Endodermal cell (in vitro differentiated cells): ENCODE results near the gene ZNF544. TPM values are rescaled to one million over a fixed set of nuclear protein-coding genes. Genes with fewer than 3 reads are reported as not detected.

Experiments used
- DNase-seq: peaks from one replicate; pipeline ENCODE4 v3.0.0-alpha.2; 2017
- H3K27ac ChIP-seq: 2 replicates; pipeline ENCODE4 v1.5.1; 2013; ENCODE audit warnings: mild to moderate bottlenecking, low read depth, low read length, moderate library complexity
- H3K27me3 ChIP-seq: 2 replicates; pipeline ENCODE4 v1.6.1; 2013; ENCODE audit warnings: mild to moderate bottlenecking, low read length, moderate library complexity; ENCODE audit not compliant: insufficient read depth, control insufficient read depth, poor library complexity, severe bottlenecking
- H3K36me3 ChIP-seq: 2 replicates; pipeline ENCODE4 v1.7.0; 2013; ENCODE audit warnings: mild to moderate bottlenecking, low read length, moderate library complexity; ENCODE audit not compliant: control insufficient read depth, insufficient read depth
- H3K4me1 ChIP-seq: one replicate; pipeline ENCODE4 v1.7.0; 2013; ENCODE audit warnings: low read length; ENCODE audit not compliant: control insufficient read depth, insufficient read depth
- H3K4me3 ChIP-seq: 2 replicates; pipeline ENCODE4 v1.5.1; 2013; ENCODE audit warnings: mild to moderate bottlenecking, low read length, moderate library complexity
- H3K9ac ChIP-seq: 2 replicates; pipeline ENCODE4 v1.6.1; 2013; ENCODE audit warnings: mild to moderate bottlenecking, low read length, moderate library complexity; ENCODE audit not compliant: poor library complexity, severe bottlenecking; ENCODE audit errors: extremely low read depth
- H3K9me3 ChIP-seq: 2 replicates; pipeline ENCODE4 v1.6.1; 2013; ENCODE audit warnings: mild to moderate bottlenecking, low read length, moderate library complexity; ENCODE audit not compliant: control insufficient read depth
- H3K27ac Mint-ChIP-seq: 2 replicates; pipeline ENCODE4 v1.8.0; 2020; ENCODE audit warnings: mixed read lengths
- H3K27me3 Mint-ChIP-seq: 2 replicates; pipeline ENCODE4 v1.8.0; 2021; ENCODE audit warnings: mild to moderate bottlenecking, mixed read lengths; ENCODE audit not compliant: insufficient read depth
- H3K36me3 Mint-ChIP-seq: 2 replicates; pipeline ENCODE4 v1.8.0; 2020; ENCODE audit warnings: low read depth, mixed read lengths
- H3K4me1 Mint-ChIP-seq: 2 replicates; pipeline ENCODE4 v1.8.0; 2020; ENCODE audit warnings: mixed read lengths
- H3K4me3 Mint-ChIP-seq: 2 replicates; pipeline ENCODE4 v1.8.0; 2020; ENCODE audit warnings: mild to moderate bottlenecking, moderate library complexity, mixed read lengths
- H3K9me3 Mint-ChIP-seq: 2 replicates; pipeline ENCODE4 v1.8.0; 2020; ENCODE audit warnings: mild to moderate bottlenecking, mixed read lengths
- WGBS, 2 experiments: methylation state at CpG; one replicate each; pipeline versions ENCODE4 v1.1.5 to v1.1.7; 2013; ENCODE audit warnings: missing lambda C conversion rate in 2 of 2, mixed read lengths in 1 of 2; ENCODE audit not compliant: insufficient coverage in 1 of 2, insufficient read length in 1 of 2; 5-methylcytosine and 5-hydroxymethylcytosine counted together
- total RNA-seq, 2 donors: library from RNA; stranded (reverse); fragmentation: NEBNext Ultra II Directional in 1 of 2; extraction: Animal tissue kit (Norgen Biotek cat#: 25700) in 1 of 2; gene quantifications; 2 replicates in 1 of 2; 3 replicates in 1 of 2; pipeline ENCODE4 v1.2.1, GENCODE V29; 2021
- TF ChIP-seq, protein P1 (sequence below): fragments of 200-600 bp; sonication (generic); conservative IDR thresholded peaks from 2 replicates; pipeline ENCODE4 v1.5.0; 2021; ENCODE audit warnings: antibody characterized with exemption, mild to moderate bottlenecking

The ZNF544 gene
- total RNA-seq, 2 donors from 2014 or later: 65.7 to 80.2 TPM

DNA sequence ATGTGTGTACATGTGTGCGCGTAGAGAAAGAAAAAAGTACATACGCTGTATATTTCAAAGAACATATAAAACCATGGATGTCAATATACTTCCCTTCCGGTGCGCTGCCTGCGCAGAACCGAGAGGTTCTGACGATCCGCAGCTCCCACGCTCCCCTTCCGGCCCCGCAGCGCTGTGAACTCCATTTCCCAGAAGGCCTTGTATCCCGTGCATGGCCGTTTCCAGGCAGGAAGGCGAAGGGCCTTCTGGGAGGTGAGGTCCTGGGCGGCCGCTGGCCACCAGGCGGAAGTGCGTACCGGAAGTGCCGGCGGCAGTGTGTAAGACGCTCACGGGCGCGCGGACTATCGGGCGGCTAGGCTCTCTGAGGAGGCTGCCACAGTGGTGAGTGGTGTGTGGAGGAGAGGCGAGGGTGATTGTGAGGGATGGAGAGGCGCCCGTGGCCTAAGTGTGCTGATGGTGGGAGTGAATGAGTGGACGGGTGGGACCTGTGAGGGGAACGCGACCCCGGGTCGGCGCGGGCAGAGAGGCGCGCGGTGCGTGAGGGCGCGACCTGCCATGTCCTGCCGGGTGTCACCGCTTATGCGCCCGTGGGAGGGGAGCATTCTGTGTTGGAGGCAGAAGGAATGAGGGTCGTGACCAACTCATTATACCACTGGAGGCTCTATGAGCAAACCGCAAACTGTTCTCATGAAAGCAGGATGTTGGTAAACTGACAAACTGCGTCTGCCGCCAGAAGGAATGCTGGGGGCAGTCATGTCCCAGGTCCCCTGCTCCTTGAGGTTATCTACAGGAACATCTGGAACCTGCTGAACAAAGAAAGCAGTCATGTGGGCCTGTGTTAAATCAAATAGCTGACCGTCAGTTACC, 76.6 kb downstream of the ZNF544 start, which contains the start of gene ERVK3-1:
ERVK3-1 (plus strand) TSS at position 313 of the 867 bp plus-strand sequence. CDS start 6,792 bp downstream, outside the sequence.
- H3K9me3 ChIP-seq: no peaks in the 10 kb centered on the region
- H3K27me3 ChIP-seq: no peaks in the 10 kb centered on the region
- peaks cover 67% of the 10 kb centered on the region for H3K36me3 ChIP-seq
- peak; percentile 98 for DNase-seq
- Mint-ChIP-seq H3K4me1 (peaks cover 14% of the 10 kb centered on the region), H3K27ac (peak within 1 kb of the TSS; percentile 96), H3K36me3 (peaks cover 45% of the 10 kb centered on the region), H3K4me3 (peak within 1 kb of the TSS; percentile 97), H3K9me3 (no peaks in the 10 kb centered on the region), H3K27me3 (no peaks in the 10 kb centered on the region)
- 1 to 2% methylated on average over 26 to 53 of the region's 55 CpGs for WGBS, 2 experiments
- peak within 1 kb of the TSS; percentile 34 for H3K27ac ChIP-seq
- TF ChIP-seq, protein P1, sequence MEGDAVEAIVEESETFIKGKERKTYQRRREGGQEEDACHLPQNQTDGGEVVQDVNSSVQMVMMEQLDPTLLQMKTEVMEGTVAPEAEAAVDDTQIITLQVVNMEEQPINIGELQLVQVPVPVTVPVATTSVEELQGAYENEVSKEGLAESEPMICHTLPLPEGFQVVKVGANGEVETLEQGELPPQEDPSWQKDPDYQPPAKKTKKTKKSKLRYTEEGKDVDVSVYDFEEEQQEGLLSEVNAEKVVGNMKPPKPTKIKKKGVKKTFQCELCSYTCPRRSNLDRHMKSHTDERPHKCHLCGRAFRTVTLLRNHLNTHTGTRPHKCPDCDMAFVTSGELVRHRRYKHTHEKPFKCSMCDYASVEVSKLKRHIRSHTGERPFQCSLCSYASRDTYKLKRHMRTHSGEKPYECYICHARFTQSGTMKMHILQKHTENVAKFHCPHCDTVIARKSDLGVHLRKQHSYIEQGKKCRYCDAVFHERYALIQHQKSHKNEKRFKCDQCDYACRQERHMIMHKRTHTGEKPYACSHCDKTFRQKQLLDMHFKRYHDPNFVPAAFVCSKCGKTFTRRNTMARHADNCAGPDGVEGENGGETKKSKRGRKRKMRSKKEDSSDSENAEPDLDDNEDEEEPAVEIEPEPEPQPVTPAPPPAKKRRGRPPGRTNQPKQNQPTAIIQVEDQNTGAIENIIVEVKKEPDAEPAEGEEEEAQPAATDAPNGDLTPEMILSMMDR: peak; percentile 17
- peak within 1 kb of the TSS; percentile 81 for H3K9ac ChIP-seq
- peak within 1 kb of the TSS; percentile 98 for H3K4me3 ChIP-seq
- no peaks in the 10 kb centered on the region for H3K4me1 ChIP-seq

DNA sequence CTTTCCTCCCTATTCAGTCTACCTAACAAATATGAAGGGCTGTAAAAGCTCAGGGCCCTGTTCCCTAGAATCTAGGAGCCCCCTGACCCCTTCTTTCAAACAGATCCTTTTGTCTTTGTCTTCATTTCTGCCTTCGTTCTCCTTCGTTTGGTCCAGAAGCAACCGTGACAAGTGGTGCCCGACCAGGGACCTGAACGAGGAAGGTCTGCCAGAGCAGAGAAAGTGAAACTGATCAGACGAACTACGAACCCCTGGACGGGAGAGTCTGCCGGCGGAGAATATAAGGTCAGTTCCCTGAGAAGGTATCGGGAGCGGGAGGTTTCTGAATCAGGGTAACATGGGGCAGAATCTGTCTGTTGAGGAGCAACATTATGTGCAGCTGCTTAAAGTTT, 77.2 kb downstream of the ZNF544 start:
- H3K27ac ChIP-seq: no peak overlapping the region
- Mint-ChIP-seq H3K4me1 (peaks cover 14% of the 10 kb centered on the region), H3K27ac (peak overlapping the region; percentile 54), H3K36me3 (peaks cover 39% of the 10 kb centered on the region), H3K9me3 (no peaks in the 10 kb centered on the region), H3K4me3 (peak overlapping the region; percentile 97), H3K27me3 (no peaks in the 10 kb centered on the region)
- peak overlapping the region; percentile 98 for H3K4me3 ChIP-seq
- no peak for DNase-seq
- peaks cover 60% of the 10 kb centered on the region for H3K36me3 ChIP-seq
- no peaks in the 10 kb centered on the region for H3K9me3 ChIP-seq
- H3K27me3 ChIP-seq: no peaks in the 10 kb centered on the region
- no peaks in the 10 kb centered on the region for H3K4me1 ChIP-seq
- 70 to 78% methylated on average over 12 of the region's 12 CpGs for WGBS, 2 experiments
- H3K9ac ChIP-seq: peak overlapping the region; percentile 81
- TF ChIP-seq, protein P1: no peak

- Mint-ChIP-seq H3K36me3 (peaks cover 43% of the 10 kb centered on the region), H3K27me3 (no peaks in the 10 kb centered on the region), H3K9me3 (no peaks in the 10 kb centered on the region), H3K27ac (no peak overlapping the region), H3K4me3 (no peak overlapping the region), H3K4me1 (peaks cover 14% of the 10 kb centered on the region)
- no peak for DNase-seq
- no peaks in the 10 kb centered on the region for H3K4me1 ChIP-seq
- TF ChIP-seq, protein P1: no peak
- H3K9me3 ChIP-seq: no peaks in the 10 kb centered on the region
- H3K27ac ChIP-seq: no peak overlapping the region
- peaks cover 59% of the 10 kb centered on the region for H3K36me3 ChIP-seq
- H3K27me3 ChIP-seq: no peaks in the 10 kb centered on the region
- WGBS, 2 experiments: 96% methylated on average over 4 of the region's 4 CpGs; no CpG with 5 or more reads in 1 of the 2 experiments
- no peak overlapping the region for H3K9ac ChIP-seq
- H3K4me3 ChIP-seq: no peak overlapping the region
Observed at GRCh38 chr19:58307736-58308135, 79.0 kb downstream of the ZNF544 start.
